Muscle of leg (tissue), 11 donors: ENCODE results near the gene MDK. TPM values are rescaled to one million over a fixed set of nuclear protein-coding genes. Genes with fewer than 3 reads are reported as not detected.
A peak's percentile ranks its signal among the peaks of the same experiment; 100 is the strongest.
"Not testable (repeated sequence)": the region's sequence is repeated elsewhere in the genome, so short reads cannot be mapped to it uniquely, and the experiment has no call there.

Experiments
- DNase-seq: peaks from one replicate; pipeline ENCODE4 v3.0.0; 2013
- H3K27ac ChIP-seq: one replicate; pipeline ENCODE4 v1.5.1; 2013; ENCODE audit warnings: mild to moderate bottlenecking, low read length, control low read depth
- H3K27me3 ChIP-seq: one replicate; pipeline ENCODE4 v1.6.1; 2013; ENCODE audit warnings: low read length; ENCODE audit not compliant: control insufficient read depth, insufficient read depth
- H3K36me3 ChIP-seq: one replicate; pipeline ENCODE4 v1.6.1; 2013; ENCODE audit warnings: low read length; ENCODE audit not compliant: control insufficient read depth, insufficient read depth
- H3K4me1 ChIP-seq: one replicate; pipeline ENCODE4 v1.6.1; 2013; ENCODE audit warnings: low read length; ENCODE audit not compliant: control insufficient read depth, insufficient read depth
- H3K4me3 ChIP-seq: one replicate; pipeline ENCODE4 v1.5.1; 2013; ENCODE audit warnings: low read length, control low read depth
- H3K9me3 ChIP-seq: replicated peaks from 2 replicates; pipeline ENCODE4 v1.6.1; 2013; ENCODE audit warnings: low read depth, low read length; ENCODE audit not compliant: control insufficient read depth
- whole genome bisulfite sequencing: methylation state at CpG from one replicate; pipeline ENCODE4 v1.1.5; 2013; ENCODE audit warnings: missing lambda C conversion rate; ENCODE audit not compliant: insufficient coverage; 5-methylcytosine and 5-hydroxymethylcytosine counted together
- polyA plus RNA-seq, 8 donors: library from polyadenylated mRNA; unstranded; fragments of 120-200 nt; gene quantifications; one replicate each; pipeline versions ENCODE4 v1.2.1 to v1.2.3, GENCODE V29; 2013; ENCODE audit warnings: inconsistent platforms in 1 of 8, low replicate concordance in 1 of 8; ENCODE audit not compliant: insufficient read length in 8 of 8, insufficient read depth in 1 of 8
- total RNA-seq: library from RNA; stranded (reverse); fragments of 120-200 nt; gene quantifications from one replicate; pipeline ENCODE4 v1.2.4, GENCODE V29; 2013

The MDK gene
- total and polyA plus RNA-seq, 9 donors, result 132 to 317 (median 237) TPM

DNA sequence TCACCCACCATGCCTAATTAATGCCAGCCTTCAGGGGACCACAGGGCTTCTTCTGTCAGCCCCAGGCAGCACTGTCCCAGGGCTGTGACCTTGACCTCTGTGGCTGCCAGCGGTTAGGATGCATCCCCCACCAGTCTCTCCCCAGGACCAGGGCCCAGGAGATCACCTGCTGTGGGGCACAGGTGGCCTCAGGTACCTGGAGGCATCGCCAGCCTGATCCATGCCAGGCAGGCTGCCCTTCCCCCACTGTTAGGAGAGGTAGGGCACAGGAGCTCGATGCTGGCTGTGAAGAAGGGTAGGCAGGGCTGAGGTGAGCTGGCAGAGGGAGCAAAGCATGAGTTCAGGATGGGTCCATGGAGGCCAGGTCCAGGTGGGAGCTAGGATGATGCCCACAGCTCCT is 16.7 kb upstream of the MDK start:
- 33% methylated on average over 1 of the region's 3 CpGs for WGBS
- peaks cover 26% of the 10 kb centered on the region for H3K36me3 ChIP-seq
- no peak for DNase-seq
- H3K9me3 ChIP-seq, result no peaks in the 10 kb centered on the region
- no peak overlapping the region for H3K4me3 ChIP-seq
- no peak overlapping the region for H3K27ac ChIP-seq
- H3K4me1 ChIP-seq, result peaks cover 82% of the 10 kb centered on the region
- no peaks in the 10 kb centered on the region for H3K27me3 ChIP-seq

DNA sequence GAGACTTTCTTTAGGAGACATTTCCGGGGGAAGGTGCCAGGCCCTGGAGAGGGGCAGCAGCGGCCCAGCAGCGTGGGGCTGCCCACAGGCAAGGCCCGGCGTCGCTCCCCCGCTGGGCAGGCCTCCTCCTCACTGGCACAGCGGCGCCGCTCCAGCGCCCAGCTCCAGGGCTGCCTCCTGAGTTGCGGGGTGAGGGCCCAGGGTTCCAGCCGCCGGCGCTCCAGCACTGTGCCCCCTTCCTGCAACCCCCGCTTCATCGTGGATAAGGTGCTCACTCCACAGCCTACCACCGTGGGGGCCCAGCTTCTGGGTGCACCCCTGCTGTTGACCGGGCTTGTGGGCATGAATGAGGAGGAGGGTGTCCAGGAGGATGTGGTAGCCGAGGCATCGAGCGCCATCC is 15.2 kb upstream of the MDK start:
- peaks cover 36% of the 10 kb centered on the region for H3K36me3 ChIP-seq
- DNase-seq, result no peak

DNA sequence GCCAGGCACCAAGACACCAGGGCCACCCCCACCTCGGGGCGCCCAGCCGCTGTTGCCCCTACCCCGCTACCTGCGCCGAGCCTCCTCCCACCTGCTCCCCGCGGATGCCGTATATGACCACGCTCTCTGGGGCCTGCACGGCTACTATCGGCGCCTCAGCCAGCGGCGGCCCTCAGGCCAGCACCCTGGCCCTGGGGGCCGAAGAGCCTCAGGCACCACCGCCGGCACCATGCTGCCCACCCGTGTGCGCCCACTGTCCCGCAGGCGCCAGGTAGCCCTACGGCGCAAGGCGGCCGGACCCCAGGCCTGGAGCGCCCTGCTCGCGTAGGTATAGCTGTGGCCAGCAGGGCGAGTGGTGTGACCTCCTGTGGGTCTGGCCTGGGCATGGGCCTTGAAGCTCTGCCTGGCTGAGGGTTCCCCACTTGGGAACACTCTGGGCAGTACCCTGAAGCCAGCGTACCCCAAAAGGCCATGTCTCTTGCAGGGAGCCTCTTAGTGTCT is 14.8 kb upstream of the MDK start:
- 88% methylated on average over 30 of the region's 31 CpGs for WGBS
- peak overlapping the region; percentile 67 for H3K27ac ChIP-seq
- no peaks in the 10 kb centered on the region for H3K27me3 ChIP-seq
- H3K9me3 ChIP-seq, result no peaks in the 10 kb centered on the region
- H3K36me3 ChIP-seq, result peaks cover 40% of the 10 kb centered on the region
- no peak for DNase-seq
- peaks cover 72% of the 10 kb centered on the region for H3K4me1 ChIP-seq
- H3K4me3 ChIP-seq, result no peak overlapping the region

More for the DNA sequence above, 15.2 kb upstream of the MDK start:
- H3K27ac ChIP-seq, result no peak overlapping the region
- no peak overlapping the region for H3K4me3 ChIP-seq
- H3K9me3 ChIP-seq, result no peaks in the 10 kb centered on the region
- H3K4me1 ChIP-seq, result peaks cover 75% of the 10 kb centered on the region
- WGBS, result 87% methylated on average over 13 of the region's 22 CpGs
- no peaks in the 10 kb centered on the region for H3K27me3 ChIP-seq

DNA sequence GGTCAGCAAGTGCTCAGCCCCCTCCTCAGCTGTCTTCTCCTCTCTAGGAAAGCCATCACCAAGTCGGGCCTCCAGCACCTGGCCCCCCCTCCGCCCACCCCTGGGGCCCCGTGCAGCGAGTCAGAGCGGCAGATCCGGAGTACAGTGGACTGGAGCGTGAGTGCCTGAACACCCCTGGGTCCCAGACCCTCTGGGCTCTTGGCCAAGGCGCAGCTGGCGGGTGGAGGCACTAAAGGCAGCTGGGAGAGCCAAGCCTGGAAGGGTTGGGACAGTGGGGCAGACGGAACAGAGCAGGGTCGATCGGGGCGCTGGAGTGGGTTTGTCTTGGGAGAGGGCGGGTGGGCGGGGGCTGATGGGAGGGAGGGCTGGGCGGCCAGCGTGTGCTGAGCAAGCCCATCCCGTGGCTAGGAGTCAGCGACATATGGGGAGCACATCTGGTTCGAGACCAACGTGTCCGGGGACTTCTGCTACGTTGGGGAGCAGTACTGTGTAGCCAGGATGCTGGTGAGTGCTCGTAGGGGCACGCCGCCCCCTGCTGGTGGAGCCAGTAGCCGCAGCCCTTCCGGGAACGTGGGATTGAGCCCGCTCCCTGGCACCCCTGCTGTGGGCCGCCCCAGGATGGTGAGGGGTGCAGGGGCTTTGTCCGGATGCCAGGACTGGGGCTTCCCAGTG is 14.1 kb upstream of the MDK start:
- WGBS, result 3% methylated on average over 21 of the region's 32 CpGs
- no peak overlapping the region for H3K4me3 ChIP-seq
- DNase-seq, result peak; percentile 92
- H3K36me3 ChIP-seq, result peaks cover 47% of the 10 kb centered on the region
- H3K4me1 ChIP-seq, result peaks cover 72% of the 10 kb centered on the region
- H3K9me3 ChIP-seq, result no peaks in the 10 kb centered on the region
- no peaks in the 10 kb centered on the region for H3K27me3 ChIP-seq
- H3K27ac ChIP-seq, result peak overlapping the region; percentile 67

DNA sequence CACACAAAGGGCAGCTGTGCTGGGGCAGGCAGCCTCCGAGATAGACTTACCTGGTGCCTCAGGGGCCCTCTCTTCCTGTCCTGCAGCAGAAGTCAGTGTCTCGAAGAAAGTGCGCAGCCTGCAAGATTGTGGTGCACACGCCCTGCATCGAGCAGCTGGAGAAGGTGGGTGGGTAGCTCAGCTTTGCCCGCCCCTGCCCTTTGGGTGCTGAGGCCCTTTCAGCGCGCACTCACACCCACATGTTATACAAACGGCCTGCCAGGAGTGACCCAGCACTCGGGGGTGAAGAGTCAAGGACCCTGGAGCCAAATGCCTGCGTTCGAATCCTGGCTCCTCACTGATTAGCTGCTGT is 13.6 kb upstream of the MDK start:
- Histone ChIP-seq H3K27ac (peak overlapping the region; percentile 20), H3K27me3 (no peaks in the 10 kb centered on the region), H3K36me3 (peaks cover 51% of the 10 kb centered on the region), H3K9me3 (no peaks in the 10 kb centered on the region), H3K4me3 (no peak overlapping the region), H3K4me1 (peaks cover 69% of the 10 kb centered on the region)
- no peak for DNase-seq
- 64% methylated on average over 5 of the region's 12 CpGs for WGBS

DNA sequence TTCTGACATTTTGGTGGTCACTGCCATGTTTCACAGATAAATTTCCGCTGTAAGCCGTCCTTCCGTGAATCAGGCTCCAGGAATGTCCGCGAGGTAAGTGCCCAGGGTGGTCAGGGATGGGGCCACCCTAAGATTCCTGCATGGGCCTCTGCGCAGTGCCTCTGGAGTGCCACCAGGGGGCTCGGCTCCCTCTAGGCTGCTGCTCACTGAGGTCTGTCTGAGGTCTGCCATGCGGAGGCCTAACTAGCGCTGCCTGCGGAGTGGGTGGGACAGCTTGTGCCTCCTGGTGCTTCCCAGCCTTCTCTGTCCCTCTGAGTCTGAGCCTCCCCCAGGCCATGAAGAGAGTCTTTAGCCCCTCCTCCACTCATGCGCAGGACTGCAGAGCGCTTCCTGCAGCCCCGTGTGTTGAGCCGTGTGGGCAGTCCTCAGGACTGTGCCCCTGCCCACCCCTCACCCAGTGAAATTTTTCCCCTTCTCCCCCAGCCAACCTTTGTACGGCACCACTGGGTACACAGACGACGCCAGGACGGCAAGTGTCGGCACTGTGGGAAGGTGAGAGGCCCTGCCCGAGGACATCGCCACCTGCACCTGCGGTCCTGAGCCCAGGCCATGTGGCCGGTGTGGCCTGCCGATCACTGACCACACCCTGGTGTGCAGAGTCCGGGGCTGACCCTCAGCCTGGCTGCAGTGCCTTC is 11.9 kb upstream of the MDK start:
- 61% methylated on average over 24 of the region's 25 CpGs for WGBS
- H3K4me3 ChIP-seq, result no peak overlapping the region
- no peaks in the 10 kb centered on the region for H3K9me3 ChIP-seq
- H3K27ac ChIP-seq, result no peak overlapping the region
- H3K36me3 ChIP-seq, result peaks cover 63% of the 10 kb centered on the region
- H3K27me3 ChIP-seq, result no peaks in the 10 kb centered on the region
- peaks cover 58% of the 10 kb centered on the region for H3K4me1 ChIP-seq
- DNase-seq, result peak; percentile 65

DNA sequence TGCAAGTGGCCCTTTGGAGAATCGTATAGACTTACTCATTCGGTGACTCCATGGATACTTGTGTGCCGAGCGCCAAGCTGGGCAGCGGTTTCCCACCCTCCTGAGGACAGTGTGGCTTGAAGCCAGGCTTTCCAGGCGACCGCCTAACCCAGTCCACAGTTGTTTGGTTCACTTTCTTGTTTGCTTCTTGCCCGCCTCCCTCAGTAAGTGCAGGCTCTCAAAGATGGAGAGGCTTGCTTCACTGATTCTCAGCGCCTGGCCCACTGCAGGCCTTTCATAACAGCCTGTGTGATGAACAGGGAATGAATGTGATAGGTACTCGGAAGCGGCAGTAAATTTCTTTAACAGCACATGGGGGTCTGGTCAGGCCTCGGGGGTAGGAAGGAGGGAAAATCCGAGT is 11.2 kb upstream of the MDK start:
- Histone ChIP-seq H3K4me1 (peaks cover 52% of the 10 kb centered on the region), H3K9me3 (no peaks in the 10 kb centered on the region), H3K4me3 (no peak overlapping the region), H3K27ac (no peak overlapping the region), H3K27me3 (no peaks in the 10 kb centered on the region), H3K36me3 (peaks cover 64% of the 10 kb centered on the region)
- DNase-seq, result no peak
- 64% methylated on average over 13 of the region's 13 CpGs for WGBS

DNA sequence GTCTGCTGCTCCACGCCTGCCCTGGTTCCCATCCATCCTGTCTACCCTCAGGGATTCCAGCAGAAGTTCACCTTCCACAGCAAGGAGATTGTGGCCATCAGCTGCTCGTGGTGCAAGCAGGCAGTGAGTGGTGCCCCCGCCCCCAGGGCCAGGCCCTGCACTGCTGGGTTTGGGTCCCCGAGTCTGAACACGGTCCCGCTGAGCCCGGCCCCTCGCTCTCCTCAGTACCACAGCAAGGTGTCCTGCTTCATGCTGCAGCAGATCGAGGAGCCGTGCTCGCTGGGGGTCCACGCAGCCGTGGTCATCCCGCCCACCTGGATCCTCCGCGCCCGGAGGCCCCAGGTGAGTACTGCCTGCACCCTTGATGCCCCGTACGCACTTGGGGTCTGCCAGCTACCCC is 10.2 kb upstream of the MDK start:
- Histone ChIP-seq H3K4me1 (peaks cover 46% of the 10 kb centered on the region), H3K36me3 (peaks cover 74% of the 10 kb centered on the region)
- not testable (repeated sequence) for DNase-seq, H3K9me3 ChIP-seq, H3K27me3 ChIP-seq, H3K27ac ChIP-seq, H3K4me3 ChIP-seq
- WGBS, result 93% methylated on average over 18 of the region's 19 CpGs

DNA sequence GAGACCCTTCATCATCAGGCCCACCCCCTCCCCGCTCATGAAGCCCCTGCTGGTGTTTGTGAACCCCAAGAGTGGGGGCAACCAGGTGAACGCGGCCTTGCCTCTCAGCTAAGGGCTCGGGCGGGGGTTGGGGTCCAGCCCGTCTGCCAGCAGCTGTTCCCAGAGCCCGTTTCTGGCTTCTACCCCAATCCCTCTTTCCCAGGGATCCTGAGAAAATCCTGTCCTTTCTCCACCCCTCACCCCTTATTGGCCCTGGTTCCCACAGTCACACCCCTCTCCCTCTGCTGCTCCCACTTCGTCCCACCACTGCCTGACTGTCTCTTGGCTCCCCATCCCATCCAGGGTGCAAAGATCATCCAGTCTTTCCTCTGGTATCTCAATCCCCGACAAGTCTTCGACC is 9.4 kb upstream of the MDK start:
- Histone ChIP-seq H3K9me3 (no peaks in the 10 kb centered on the region), H3K4me1 (peaks cover 38% of the 10 kb centered on the region), H3K4me3 (no peak overlapping the region), H3K27me3 (no peaks in the 10 kb centered on the region), H3K27ac (peak overlapping the region; percentile 7), H3K36me3 (peaks cover 82% of the 10 kb centered on the region)
- 56% methylated on average over 8 of the region's 10 CpGs for WGBS
- DNase-seq, result peak; percentile 53

DNA sequence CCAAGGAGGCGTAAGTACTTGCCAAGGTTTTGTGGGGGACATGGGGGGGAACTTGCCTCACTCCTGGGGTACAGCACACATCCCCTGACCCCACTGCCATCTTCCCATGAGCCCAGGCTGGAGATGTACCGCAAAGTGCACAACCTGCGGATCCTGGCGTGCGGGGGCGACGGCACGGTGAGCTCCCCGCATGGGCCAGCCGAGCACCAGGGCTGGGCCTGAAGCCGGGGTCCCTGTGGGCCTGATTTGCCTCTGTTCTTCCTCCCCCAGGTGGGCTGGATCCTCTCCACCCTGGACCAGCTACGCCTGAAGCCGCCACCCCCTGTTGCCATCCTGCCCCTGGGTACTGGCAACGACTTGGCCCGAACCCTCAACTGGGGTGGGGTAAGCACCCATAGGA is 9.0 kb upstream of the MDK start:
- Histone ChIP-seq H3K36me3 (peaks cover 86% of the 10 kb centered on the region), H3K4me1 (peaks cover 35% of the 10 kb centered on the region), H3K27ac (peak overlapping the region; percentile 7)
- not testable (repeated sequence) for H3K4me3 ChIP-seq, H3K27me3 ChIP-seq, H3K9me3 ChIP-seq, DNase-seq
- 85% methylated on average over 12 of the region's 15 CpGs for WGBS
